ENCODE measurements around the gene PRKAG2.

The PRKAG2 gene

DNA sequence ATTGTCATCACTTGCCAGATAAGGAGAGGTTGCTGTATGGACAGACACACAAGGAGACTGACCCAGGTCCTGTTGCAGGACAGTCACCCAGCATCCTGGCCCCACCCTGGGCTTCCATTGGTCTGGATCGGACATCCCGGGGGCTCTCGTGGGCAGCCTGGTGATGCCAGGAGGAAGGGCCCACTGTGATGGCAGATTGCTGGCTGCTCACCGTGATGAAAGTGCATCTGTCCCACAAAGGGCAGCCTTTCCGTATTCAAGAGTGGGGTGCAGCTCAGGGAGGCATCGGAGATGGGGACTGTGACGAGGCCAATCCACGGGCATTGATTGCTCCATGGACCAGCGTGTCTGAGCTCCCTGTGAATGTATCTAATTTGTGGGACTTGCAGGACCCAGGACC is 41.3 kb downstream of the PRKAG2 start:
- DNase-seq (ENCODE audit: extremely low read depth, insufficient read length) = no peak

DNA sequence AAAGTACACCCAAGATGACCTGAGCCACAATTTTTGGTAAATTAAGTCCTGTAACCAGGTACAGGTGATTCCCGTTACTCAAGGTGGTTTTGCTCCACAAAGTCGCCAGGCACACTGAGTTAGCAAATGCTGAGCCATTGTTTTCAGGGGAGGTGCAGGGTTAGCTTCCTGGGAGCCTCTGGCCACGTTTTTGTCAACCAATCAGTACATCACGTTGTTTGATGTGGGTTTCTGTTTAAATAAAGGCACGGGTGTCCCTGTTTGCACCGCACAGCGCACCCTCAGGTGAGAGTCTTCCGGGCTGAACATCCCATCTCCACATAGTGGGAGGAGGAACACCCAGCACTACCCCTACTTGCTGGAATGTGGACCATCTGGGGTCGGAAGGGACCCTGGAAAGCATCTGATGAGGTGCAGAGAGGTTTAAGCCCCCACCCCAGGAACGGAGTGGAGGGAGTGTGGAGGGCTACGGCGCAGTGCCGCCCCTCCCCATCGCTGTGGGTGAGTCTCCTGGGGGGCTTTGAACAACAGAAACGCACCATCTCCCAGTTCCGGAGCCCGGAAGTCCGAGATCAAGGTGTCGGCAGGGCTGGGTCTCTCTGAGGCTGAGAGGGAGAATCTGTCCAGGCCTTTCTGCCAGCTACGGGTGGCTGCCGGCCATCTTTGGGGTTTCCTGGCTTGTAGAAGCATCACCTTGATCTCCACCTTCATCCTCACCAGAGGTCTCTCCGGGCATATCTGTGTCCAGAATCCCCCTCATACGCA is 42.5 kb downstream of the PRKAG2 start:
- H3K4me3 ChIP-seq (replicated peaks; ENCODE audit: low read depth, low read length) = no peak overlapping the region
- H3K36me3 ChIP-seq (ENCODE audit: control insufficient read depth, insufficient read depth, low read length) = no peaks in the 10 kb centered on the region
- TF ChIP-seq, protein P1, sequence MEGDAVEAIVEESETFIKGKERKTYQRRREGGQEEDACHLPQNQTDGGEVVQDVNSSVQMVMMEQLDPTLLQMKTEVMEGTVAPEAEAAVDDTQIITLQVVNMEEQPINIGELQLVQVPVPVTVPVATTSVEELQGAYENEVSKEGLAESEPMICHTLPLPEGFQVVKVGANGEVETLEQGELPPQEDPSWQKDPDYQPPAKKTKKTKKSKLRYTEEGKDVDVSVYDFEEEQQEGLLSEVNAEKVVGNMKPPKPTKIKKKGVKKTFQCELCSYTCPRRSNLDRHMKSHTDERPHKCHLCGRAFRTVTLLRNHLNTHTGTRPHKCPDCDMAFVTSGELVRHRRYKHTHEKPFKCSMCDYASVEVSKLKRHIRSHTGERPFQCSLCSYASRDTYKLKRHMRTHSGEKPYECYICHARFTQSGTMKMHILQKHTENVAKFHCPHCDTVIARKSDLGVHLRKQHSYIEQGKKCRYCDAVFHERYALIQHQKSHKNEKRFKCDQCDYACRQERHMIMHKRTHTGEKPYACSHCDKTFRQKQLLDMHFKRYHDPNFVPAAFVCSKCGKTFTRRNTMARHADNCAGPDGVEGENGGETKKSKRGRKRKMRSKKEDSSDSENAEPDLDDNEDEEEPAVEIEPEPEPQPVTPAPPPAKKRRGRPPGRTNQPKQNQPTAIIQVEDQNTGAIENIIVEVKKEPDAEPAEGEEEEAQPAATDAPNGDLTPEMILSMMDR (IDR thresholded peaks at IDR 0.05; ENCODE audit: insufficient read depth, low read length, poor library complexity, severe bottlenecking) = no peak
- no peak for DNase-seq (ENCODE audit: extremely low read depth, insufficient read length)
- H3K27me3 ChIP-seq (replicated peaks; ENCODE audit: control insufficient read depth, insufficient read depth, low read length) = no peaks in the 10 kb centered on the region

More for the DNA sequence above, 41.3 kb downstream of the PRKAG2 start:
- H3K4me3 ChIP-seq (replicated peaks; ENCODE audit: low read depth, low read length) = no peak overlapping the region
- TF ChIP-seq, protein P1 (IDR thresholded peaks at IDR 0.05; ENCODE audit: insufficient read depth, low read length, poor library complexity, severe bottlenecking) = no peak
- no peaks in the 10 kb centered on the region for H3K27me3 ChIP-seq (replicated peaks; ENCODE audit: control insufficient read depth, insufficient read depth, low read length)
- no peaks in the 10 kb centered on the region for H3K36me3 ChIP-seq (ENCODE audit: control insufficient read depth, insufficient read depth, low read length)

DNA sequence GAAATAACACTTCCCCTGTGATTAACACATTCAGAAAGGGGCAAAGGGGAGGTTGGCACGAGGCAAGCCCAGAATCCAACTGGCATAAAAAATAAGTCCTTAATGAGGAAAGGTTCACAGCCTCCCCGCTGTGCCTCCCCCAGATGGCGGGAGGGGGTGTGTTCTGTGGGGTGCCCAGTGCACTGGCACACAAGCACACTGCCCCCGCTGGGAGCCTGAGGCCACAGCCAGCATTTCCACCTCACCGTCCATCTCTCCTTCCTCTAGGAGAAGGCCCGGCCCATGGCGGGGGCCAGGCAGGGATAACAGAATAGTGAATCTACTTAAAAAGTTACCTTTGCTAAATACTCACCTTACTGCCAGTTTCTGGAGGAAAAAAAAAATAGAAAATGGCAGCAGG is 43.2 kb downstream of the PRKAG2 start:
- Histone ChIP-seq H3K27me3 (replicated peaks; ENCODE audit: control insufficient read depth, insufficient read depth, low read length) (no peaks in the 10 kb centered on the region; the same call in 1 of the 2 replicates), H3K36me3 (ENCODE audit: control insufficient read depth, insufficient read depth, low read length) (no peaks in the 10 kb centered on the region), H3K4me3 (replicated peaks; ENCODE audit: low read depth, low read length) (no peak overlapping the region)
- TF ChIP-seq, protein P1 (IDR thresholded peaks at IDR 0.05; ENCODE audit: insufficient read depth, low read length, poor library complexity, severe bottlenecking) = no peak
- DNase-seq (ENCODE audit: extremely low read depth, insufficient read length) = no peak

DNA sequence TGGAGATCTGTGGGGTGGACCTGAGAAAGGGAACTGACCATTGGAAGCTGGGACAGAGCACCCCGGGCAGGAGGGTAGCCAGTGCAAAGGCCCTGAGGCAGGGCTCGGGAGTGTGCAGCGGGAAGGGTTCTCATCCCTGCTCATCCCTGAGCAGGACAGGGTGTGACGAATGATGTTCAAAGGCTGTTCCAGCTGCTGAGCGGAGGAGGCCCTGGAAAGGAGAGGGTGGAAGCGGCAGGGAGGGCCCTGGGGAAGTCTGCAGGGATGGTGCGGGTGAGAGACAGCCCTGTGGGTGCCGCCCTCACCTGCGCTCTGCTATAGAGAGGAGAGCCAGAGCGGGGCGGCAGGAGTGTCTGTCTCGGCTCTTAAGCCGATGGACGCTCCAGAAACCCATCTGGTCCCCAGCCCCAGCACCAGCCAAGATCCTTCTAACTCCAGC is 43.7 kb downstream of the PRKAG2 start:
- no peak for DNase-seq (ENCODE audit: extremely low read depth, insufficient read length)
- TF ChIP-seq, protein P1 (IDR thresholded peaks at IDR 0.05; ENCODE audit: insufficient read depth, low read length, poor library complexity, severe bottlenecking) = no peak
- Histone ChIP-seq H3K4me3 (replicated peaks; ENCODE audit: low read depth, low read length) (no peak overlapping the region), H3K36me3 (ENCODE audit: control insufficient read depth, insufficient read depth, low read length) (no peaks in the 10 kb centered on the region), H3K27me3 (replicated peaks; ENCODE audit: control insufficient read depth, insufficient read depth, low read length) (no peaks in the 10 kb centered on the region; the same call in 1 of the 2 replicates)

DNA sequence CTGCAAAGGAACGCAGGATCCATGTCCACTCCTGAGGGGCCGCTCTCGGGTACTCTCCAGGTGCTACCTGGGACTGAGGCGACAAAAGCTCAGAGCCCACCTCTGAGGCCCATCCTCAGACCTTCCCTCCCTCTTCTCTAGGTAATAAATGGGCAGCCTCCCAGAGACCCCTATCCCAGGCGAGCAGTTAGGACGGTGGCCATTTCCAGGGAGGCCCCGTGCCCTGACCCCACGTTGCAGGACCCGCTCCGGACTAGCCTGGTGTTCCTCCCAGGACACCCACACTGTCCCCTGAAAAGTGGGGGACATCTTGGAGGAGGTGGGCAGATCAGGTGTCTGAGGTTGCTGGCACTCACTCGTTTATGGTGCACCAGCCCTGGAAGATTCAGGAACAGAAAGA is 44.3 kb downstream of the PRKAG2 start:
- DNase-seq (ENCODE audit: extremely low read depth, insufficient read length) = no peak
- TF ChIP-seq, protein P1 (IDR thresholded peaks at IDR 0.05; ENCODE audit: insufficient read depth, low read length, poor library complexity, severe bottlenecking) = no peak
- no peak overlapping the region for H3K4me3 ChIP-seq (replicated peaks; ENCODE audit: low read depth, low read length)
- no peaks in the 10 kb centered on the region for H3K36me3 ChIP-seq (ENCODE audit: control insufficient read depth, insufficient read depth, low read length)
- no peaks in the 10 kb centered on the region; the same call in 1 of the 2 replicates for H3K27me3 ChIP-seq (replicated peaks; ENCODE audit: control insufficient read depth, insufficient read depth, low read length)
